ENCODE measurements around the gene DYNLT4.

The DYNLT4 gene

DNA sequence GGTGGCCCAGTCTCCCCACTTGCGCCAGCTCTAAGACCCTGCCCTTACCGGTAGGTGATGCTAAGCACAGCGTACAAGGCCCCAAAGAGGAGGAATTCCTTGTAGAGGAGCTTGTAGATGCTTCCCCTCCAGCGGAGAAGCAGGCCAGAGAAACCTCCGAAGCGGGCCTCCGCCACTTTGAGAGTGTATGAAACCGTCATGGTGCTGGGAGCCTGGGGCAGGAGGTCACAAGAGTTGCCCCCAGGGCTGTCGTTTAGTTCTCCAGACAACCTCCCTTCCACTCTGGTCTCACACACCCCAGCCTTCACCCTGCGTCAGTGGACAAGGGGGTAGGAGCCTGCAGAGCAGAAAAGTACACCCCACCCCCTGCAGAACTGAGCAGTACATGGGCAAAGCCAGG, 19.6 kb downstream of the DYNLT4 start:
- Histone ChIP-seq H3K27ac (ENCODE audit: low read depth, low read length) (no peak overlapping the region), H3K9me3 (ENCODE audit: control insufficient read depth in 1 of 2, low read length in 2 of 2) (no peaks in the 10 kb centered on the region), H3K9ac (ENCODE audit: low read depth in 1 of 2, low read length in 2 of 2) (no peak overlapping the region), H3K36me3 (ENCODE audit: control insufficient read depth in 1 of 2, insufficient read depth in 2 of 2, low read length in 2 of 2) (no peaks in the 10 kb centered on the region), H3K4me3 (ENCODE audit: low read depth in 1 of 2, low read length in 2 of 2) (no peak overlapping the region), H3K4me1 (ENCODE audit: control insufficient read depth in 1 of 2, insufficient read depth in 2 of 2, low read length in 2 of 2) (peaks cover 16 to 27% of the 10 kb centered on the region in 2 donors), H3K27me3 (ENCODE audit: control insufficient read depth in 1 of 2, insufficient read depth in 2 of 2, low read length in 2 of 2) (no peaks in the 10 kb centered on the region)

DNA sequence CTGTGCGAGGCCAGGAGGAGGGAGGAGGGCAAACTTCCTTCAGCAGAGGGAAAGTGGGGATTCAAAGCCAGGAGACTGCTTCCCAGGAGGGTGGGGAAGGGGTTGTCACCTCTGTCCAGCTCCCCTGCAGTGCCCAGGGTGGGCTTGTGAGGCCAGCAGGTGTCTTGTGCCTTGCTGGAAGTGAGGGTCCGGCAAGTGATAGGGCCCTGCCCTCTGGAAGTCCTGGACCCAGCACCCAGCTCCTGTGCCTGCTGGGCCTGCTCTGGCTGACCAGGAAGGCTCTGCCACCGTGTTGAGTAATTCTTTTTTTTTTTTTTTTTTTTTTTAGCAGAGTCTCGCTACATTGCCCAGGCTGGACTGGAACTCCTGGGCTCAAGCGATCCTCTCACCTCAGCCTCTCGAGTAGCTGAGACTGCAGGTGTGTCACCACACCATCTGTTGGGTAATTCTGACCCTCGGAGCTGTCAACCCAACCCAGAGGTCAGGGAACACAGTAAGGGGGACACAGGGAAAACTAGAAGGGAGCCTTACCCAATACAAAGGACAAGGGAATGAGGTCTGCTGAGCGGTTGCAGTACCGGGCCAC, 20.2 kb downstream of the DYNLT4 start:
- Histone ChIP-seq H3K9ac (ENCODE audit: low read depth in 1 of 2, low read length in 2 of 2) (peak overlapping the region in 1 of 2 donors; percentile 63), H3K36me3 (ENCODE audit: control insufficient read depth in 1 of 2, insufficient read depth in 2 of 2, low read length in 2 of 2) (no peaks in the 10 kb centered on the region), H3K4me3 (ENCODE audit: low read depth in 1 of 2, low read length in 2 of 2) (peak overlapping the region in 1 of 2 donors; percentile 69), H3K27me3 (ENCODE audit: control insufficient read depth in 1 of 2, insufficient read depth in 2 of 2, low read length in 2 of 2) (no peaks in the 10 kb centered on the region), H3K4me1 (ENCODE audit: control insufficient read depth in 1 of 2, insufficient read depth in 2 of 2, low read length in 2 of 2) (peaks cover 16 to 27% of the 10 kb centered on the region in 2 donors), H3K27ac (ENCODE audit: low read depth, low read length) (no peak overlapping the region), H3K9me3 (ENCODE audit: control insufficient read depth in 1 of 2, low read length in 2 of 2) (no peaks in the 10 kb centered on the region)

DNA sequence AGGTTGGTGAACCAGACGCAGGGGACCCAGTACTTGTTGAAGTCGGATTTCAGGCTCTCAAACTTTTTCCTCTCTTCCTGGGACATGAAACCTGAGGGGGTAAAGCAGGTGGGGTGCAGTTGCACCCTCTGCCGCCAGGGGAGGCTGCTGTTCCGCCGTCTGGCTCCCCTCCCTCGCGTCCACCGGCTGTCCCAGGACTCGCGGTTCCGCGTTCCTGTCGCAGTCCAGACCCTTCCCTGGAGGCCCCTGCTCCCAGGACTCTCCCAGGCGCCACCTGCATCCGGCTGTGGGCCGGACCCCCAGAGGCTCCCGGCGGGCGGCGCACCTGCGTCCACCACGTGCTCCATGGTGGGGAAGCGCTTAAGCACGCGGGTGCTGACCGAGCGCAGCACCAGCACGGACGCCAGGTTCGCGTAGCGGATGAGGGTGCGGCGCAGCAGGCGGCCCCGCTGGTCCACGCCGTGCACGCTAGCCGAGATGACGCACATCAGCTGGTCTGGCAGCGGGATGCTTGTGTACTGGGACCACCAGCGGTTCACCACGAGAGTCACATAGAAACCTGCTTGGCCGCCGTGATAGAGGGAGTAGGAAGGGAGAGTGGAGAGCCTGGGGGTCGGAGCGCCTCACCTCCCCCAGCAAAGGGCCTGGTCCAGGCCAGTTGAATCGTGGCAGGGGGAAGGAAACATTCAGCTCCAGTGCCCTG, 20.9 kb downstream of the DYNLT4 start:
- peak overlapping the region; percentile 69 for H3K4me3 ChIP-seq (ENCODE audit: low read depth in 1 of 2, low read length in 2 of 2)

DNA sequence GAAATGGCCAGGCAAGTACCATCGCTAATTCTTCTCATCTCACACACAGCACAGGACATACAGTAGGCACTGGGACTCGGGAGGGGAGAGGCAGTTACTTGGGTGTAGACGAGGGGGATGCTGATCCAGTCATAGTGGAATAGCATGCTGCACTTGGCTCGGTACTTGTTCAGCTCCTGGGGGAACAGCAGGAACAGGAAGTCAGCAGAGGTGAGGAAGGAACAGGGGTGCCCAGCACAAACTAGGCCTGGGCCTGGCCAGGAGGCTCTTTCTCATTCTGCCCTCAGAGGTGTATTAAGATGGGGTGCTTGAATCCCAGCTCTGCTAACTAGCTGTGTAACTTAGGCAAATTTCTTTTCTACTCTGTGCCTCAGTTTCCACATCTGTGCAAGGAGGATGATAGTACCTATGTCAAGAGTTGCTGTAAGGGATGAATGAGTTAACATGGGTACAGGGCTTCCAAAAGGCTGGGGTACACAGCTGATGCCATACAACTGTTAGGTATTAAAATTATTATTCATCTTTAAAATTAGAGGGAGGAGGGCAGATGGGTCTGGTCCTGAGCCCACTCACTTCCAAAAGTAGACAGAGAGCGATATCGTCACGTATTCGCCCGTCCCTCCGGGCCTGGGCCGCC, 21.5 kb downstream of the DYNLT4 start:
- Histone ChIP-seq H3K4me1 (ENCODE audit: control insufficient read depth in 1 of 2, insufficient read depth in 2 of 2, low read length in 2 of 2) (peaks cover 16 to 24% of the 10 kb centered on the region in 2 donors), H3K36me3 (ENCODE audit: control insufficient read depth in 1 of 2, insufficient read depth in 2 of 2, low read length in 2 of 2) (peaks cover 6 to 10% of the 10 kb centered on the region in 2 donors), H3K9me3 (ENCODE audit: control insufficient read depth in 1 of 2, low read length in 2 of 2) (no peaks in the 10 kb centered on the region), H3K27me3 (ENCODE audit: control insufficient read depth in 1 of 2, insufficient read depth in 2 of 2, low read length in 2 of 2) (no peaks in the 10 kb centered on the region), H3K9ac (ENCODE audit: low read depth in 1 of 2, low read length in 2 of 2) (peak overlapping the region; percentile 5 to 63), H3K4me3 (ENCODE audit: low read depth in 1 of 2, low read length in 2 of 2) (peak overlapping the region; percentile 69), H3K27ac (ENCODE audit: low read depth, low read length) (no peak overlapping the region)

More for the DNA sequence above, 20.9 kb downstream of the DYNLT4 start:
- peak overlapping the region; percentile 5 to 63 for H3K9ac ChIP-seq (ENCODE audit: low read depth in 1 of 2, low read length in 2 of 2)
- H3K9me3 ChIP-seq (ENCODE audit: control insufficient read depth in 1 of 2, low read length in 2 of 2), result no peaks in the 10 kb centered on the region
- H3K27me3 ChIP-seq (ENCODE audit: control insufficient read depth in 1 of 2, insufficient read depth in 2 of 2, low read length in 2 of 2), result no peaks in the 10 kb centered on the region
- no peak overlapping the region for H3K27ac ChIP-seq (ENCODE audit: low read depth, low read length)
- H3K4me1 ChIP-seq (ENCODE audit: control insufficient read depth in 1 of 2, insufficient read depth in 2 of 2, low read length in 2 of 2), result peaks cover 16 to 24% of the 10 kb centered on the region in 2 donors
- peaks cover 3% of the 10 kb centered on the region in 2 donors for H3K36me3 ChIP-seq (ENCODE audit: control insufficient read depth in 1 of 2, insufficient read depth in 2 of 2, low read length in 2 of 2)

DNA sequence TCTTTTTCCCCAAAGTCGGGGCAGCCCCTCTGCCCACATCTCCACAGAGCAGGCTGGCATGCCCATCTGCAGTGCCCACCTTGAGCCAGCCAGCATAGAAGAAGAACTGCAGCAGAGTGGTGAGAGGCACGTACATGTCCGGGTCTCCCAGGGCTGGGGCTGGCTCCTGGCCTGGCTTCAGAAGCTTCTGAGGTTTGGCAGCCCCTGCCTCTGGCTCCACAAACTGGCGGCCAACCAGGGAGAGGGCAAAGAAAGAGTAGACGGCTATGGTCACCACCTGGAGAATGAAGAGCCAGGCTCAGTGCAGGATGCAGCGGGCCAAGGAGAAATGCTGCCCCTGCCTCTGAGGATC, 22.1 kb downstream of the DYNLT4 start:
- Histone ChIP-seq H3K4me3 (ENCODE audit: low read depth in 1 of 2, low read length in 2 of 2) (peak overlapping the region in 1 of 2 donors; percentile 43), H3K9me3 (ENCODE audit: control insufficient read depth in 1 of 2, low read length in 2 of 2) (no peaks in the 10 kb centered on the region), H3K27me3 (ENCODE audit: control insufficient read depth in 1 of 2, insufficient read depth in 2 of 2, low read length in 2 of 2) (no peaks in the 10 kb centered on the region), H3K4me1 (ENCODE audit: control insufficient read depth in 1 of 2, insufficient read depth in 2 of 2, low read length in 2 of 2) (peaks cover 16 to 24% of the 10 kb centered on the region in 2 donors), H3K9ac (ENCODE audit: low read depth in 1 of 2, low read length in 2 of 2) (no peak overlapping the region), H3K27ac (ENCODE audit: low read depth, low read length) (no peak overlapping the region), H3K36me3 (ENCODE audit: control insufficient read depth in 1 of 2, insufficient read depth in 2 of 2, low read length in 2 of 2) (peaks cover 6 to 16% of the 10 kb centered on the region in 2 donors)

DNA sequence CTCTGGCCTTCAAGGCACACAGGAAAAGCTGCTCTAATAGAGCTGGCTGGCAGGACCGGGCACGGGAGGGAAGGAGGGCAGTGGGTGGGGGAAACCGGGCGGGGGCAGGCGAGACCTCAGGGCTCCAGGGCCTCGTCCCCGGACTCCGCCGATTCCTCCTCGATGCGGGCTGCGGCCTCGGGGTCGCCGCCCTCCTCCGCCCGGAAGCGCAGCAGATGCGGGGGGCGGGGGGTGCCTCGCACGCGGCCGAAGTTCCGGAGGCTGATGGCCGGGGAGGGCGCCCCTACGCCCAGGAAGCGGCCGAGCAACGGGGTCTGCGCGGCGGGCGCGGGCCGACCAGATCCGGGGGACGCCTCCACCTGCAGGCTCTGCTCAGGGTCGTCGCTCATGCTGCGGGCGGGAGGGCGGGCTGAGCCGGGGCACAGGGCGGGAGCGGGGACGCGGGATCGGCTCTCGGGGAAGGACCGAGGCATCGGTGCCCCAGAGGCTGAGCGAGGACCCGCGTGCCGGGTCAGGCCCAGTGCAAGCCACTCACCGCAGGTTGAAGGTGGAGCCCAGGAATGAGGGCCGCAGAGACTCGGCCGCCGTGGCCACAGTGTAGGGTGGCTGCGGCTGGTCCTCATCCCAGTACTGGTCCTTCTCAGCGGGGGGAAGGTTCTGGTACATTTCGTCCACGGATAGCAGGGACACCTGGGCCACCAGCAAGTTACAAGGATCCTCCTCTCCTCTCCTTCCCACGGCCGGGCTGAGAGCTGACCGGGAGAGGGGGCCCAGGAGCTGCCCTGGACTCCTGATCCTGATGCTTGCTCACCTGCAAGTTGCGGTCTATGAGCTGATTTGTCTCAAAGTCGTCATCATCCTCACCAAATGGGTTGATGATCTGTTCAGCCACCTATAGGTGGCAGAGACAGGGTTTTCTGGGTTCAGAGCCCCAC, 22.8 kb downstream of the DYNLT4 start:
- H3K27me3 ChIP-seq (ENCODE audit: control insufficient read depth in 1 of 2, insufficient read depth in 2 of 2, low read length in 2 of 2), result no peaks in the 10 kb centered on the region
- H3K9ac ChIP-seq (ENCODE audit: low read depth in 1 of 2, low read length in 2 of 2), result peak overlapping the region; percentile 45 to 64
- H3K36me3 ChIP-seq (ENCODE audit: control insufficient read depth in 1 of 2, insufficient read depth in 2 of 2, low read length in 2 of 2), result peaks cover 6 to 21% of the 10 kb centered on the region in 2 donors
- no peak overlapping the region for H3K27ac ChIP-seq (ENCODE audit: low read depth, low read length)
- peaks cover 16 to 24% of the 10 kb centered on the region in 2 donors for H3K4me1 ChIP-seq (ENCODE audit: control insufficient read depth in 1 of 2, insufficient read depth in 2 of 2, low read length in 2 of 2)
- H3K9me3 ChIP-seq (ENCODE audit: control insufficient read depth in 1 of 2, low read length in 2 of 2), result no peaks in the 10 kb centered on the region
- H3K4me3 ChIP-seq (ENCODE audit: low read depth in 1 of 2, low read length in 2 of 2), result peak overlapping the region; percentile 55 to 61

DNA sequence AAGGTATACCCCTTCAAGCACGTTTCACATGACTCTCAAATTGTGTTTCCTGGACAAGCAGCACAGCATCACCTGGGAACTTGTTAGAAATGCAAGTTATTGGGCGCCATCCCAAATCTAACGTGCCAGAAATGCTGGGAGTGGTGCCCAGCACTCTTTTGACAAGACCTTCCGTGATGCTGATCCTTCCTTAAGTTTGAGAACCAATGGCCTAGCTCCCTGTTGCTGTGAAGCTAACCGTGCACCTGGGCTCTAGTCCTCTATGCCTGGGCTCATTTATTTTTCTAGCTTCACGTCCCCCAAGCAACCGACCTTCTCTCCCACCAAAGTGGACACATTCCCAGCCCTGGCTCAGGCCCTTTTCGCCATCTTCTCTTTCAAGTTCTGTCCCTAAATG, 23.5 kb downstream of the DYNLT4 start:
- Histone ChIP-seq H3K4me3 (ENCODE audit: low read depth in 1 of 2, low read length in 2 of 2) (peak overlapping the region; percentile 55 to 61), H3K27ac (ENCODE audit: low read depth, low read length) (no peak overlapping the region), H3K36me3 (ENCODE audit: control insufficient read depth in 1 of 2, insufficient read depth in 2 of 2, low read length in 2 of 2) (peaks cover 10 to 27% of the 10 kb centered on the region in 2 donors), H3K9me3 (ENCODE audit: control insufficient read depth in 1 of 2, low read length in 2 of 2) (no peaks in the 10 kb centered on the region), H3K4me1 (ENCODE audit: control insufficient read depth in 1 of 2, insufficient read depth in 2 of 2, low read length in 2 of 2) (peaks cover 16 to 24% of the 10 kb centered on the region in 2 donors), H3K9ac (ENCODE audit: low read depth in 1 of 2, low read length in 2 of 2) (peak overlapping the region; percentile 45 to 64), H3K27me3 (ENCODE audit: control insufficient read depth in 1 of 2, insufficient read depth in 2 of 2, low read length in 2 of 2) (no peaks in the 10 kb centered on the region)

DNA sequence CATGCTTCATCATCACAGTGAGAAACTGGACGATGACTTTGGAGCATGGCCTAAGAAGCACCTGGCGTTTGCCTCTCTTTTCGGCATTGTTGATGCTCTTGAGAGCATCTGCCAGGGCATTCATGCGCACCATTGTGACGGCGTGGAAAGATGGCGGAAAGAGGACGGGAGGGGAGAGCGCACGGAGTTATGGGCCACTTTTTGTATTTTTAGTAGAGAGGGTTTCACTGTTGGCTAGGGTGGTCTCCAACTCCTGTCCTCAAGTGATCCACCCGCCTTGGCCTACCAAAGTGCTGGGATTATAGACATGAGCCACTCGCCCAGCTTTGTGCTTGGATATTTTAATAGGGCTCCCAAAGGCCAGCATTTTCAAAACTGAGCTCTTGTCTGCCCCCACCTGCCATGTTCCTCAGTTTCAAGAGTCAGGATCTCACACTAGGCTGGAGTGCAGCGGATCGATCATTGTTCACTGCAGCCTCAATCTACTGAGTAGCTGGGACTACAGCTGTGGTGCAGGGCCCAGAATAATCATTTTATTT, 26.5 kb downstream of the DYNLT4 start:
- peaks cover 15 to 49% of the 10 kb centered on the region in 2 donors for H3K36me3 ChIP-seq (ENCODE audit: control insufficient read depth in 1 of 2, insufficient read depth in 2 of 2, low read length in 2 of 2)
- no peak overlapping the region for H3K4me3 ChIP-seq (ENCODE audit: low read depth in 1 of 2, low read length in 2 of 2)
- H3K27me3 ChIP-seq (ENCODE audit: control insufficient read depth in 1 of 2, insufficient read depth in 2 of 2, low read length in 2 of 2), result no peaks in the 10 kb centered on the region
- peaks cover 28 to 32% of the 10 kb centered on the region in 2 donors for H3K4me1 ChIP-seq (ENCODE audit: control insufficient read depth in 1 of 2, insufficient read depth in 2 of 2, low read length in 2 of 2)
- H3K9me3 ChIP-seq (ENCODE audit: control insufficient read depth in 1 of 2, low read length in 2 of 2), result no peaks in the 10 kb centered on the region
- no peak overlapping the region for H3K9ac ChIP-seq (ENCODE audit: low read depth in 1 of 2, low read length in 2 of 2)
- no peak overlapping the region for H3K27ac ChIP-seq (ENCODE audit: low read depth, low read length)

DNA sequence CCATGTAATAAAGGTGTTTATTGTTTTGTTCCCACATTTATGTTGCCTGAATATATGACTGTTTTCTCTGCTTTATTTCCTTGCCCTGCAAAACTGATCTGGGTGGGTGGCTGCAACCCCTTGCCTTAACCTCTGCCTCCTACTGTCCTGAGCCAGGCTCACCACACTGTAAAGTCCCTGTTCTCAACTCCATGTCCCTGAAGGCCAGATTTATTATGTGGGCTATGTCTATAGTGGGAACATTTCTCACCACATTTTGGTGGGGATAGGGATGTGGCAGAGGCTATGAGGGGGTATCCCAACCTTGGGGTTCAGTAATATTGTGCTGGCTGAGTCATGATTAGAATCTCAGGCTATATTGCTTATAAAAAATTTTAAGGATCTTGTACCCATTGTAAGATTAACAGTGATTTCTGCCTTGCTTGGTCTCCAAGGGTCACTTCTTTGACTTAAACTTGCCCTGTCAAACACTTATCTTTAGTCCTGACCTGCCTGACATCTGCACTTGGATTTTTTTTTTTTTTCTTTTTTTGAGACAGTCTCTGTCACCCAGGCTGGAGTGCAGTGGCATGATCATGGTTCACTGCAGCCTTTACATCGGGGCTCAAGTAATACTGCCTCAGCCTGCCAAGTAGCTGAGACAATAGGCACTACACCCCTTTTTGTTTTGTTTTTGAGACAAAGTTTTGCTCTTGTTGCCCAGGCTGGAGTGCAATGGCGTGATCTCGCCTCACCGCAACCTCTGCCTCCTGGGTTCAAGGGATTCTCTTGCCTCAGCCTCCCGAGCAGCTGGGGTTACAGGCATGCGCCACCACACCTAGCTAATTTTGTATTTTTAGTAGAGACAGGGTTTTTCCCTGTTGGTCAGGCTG, 28.2 kb downstream of the DYNLT4 start:
- H3K4me1 ChIP-seq (ENCODE audit: control insufficient read depth in 1 of 2, insufficient read depth in 2 of 2, low read length in 2 of 2), result peaks cover 26 to 28% of the 10 kb centered on the region in 2 donors
- H3K27me3 ChIP-seq (ENCODE audit: control insufficient read depth in 1 of 2, insufficient read depth in 2 of 2, low read length in 2 of 2), result no peaks in the 10 kb centered on the region
- H3K9ac ChIP-seq (ENCODE audit: low read depth in 1 of 2, low read length in 2 of 2), result no peak overlapping the region
- no peak overlapping the region for H3K4me3 ChIP-seq (ENCODE audit: low read depth in 1 of 2, low read length in 2 of 2)
- no peak overlapping the region for H3K27ac ChIP-seq (ENCODE audit: low read depth, low read length)
- H3K36me3 ChIP-seq (ENCODE audit: control insufficient read depth in 1 of 2, insufficient read depth in 2 of 2, low read length in 2 of 2), result peaks cover 15 to 49% of the 10 kb centered on the region in 2 donors
- no peaks in the 10 kb centered on the region for H3K9me3 ChIP-seq (ENCODE audit: control insufficient read depth in 1 of 2, low read length in 2 of 2)

Measured in duodenal mucosa (tissue), 2 donors.